Smooth muscle cell (in vitro differentiated cells): Measurements from ENCODE around the gene GSN. TPM values are rescaled to one million over a fixed set of nuclear protein-coding genes. Genes with fewer than 3 reads are reported as not detected.
A peak's percentile ranks its signal among the peaks of the same experiment; 100 is the strongest.

Experiments
- DNase-seq: peaks from one replicate; lab custom pipeline; 2025; ENCODE audit not compliant: unreplicated experiment; lab: John Stamatoyannopoulos, UW
- H2AFZ ChIP-seq: fragments of 200-600 bp; sonication (generic); 2 replicates; pipeline ENCODE4 v1.6.0; 2016; ENCODE audit warnings: antibody characterized with exemption, low read depth, mild to moderate bottlenecking
- H3F3A ChIP-seq: fragments of 200-600 bp; sonication (generic); 2 replicates; pipeline ENCODE4 v1.6.0; 2017; ENCODE audit warnings: antibody characterized with exemption, low read depth
- H3K27ac ChIP-seq: fragments of 200-600 bp; sonication (generic); 2 replicates; pipeline ENCODE4 v1.5.1; 2016; ENCODE audit warnings: low read depth, mild to moderate bottlenecking
- H3K27me3 ChIP-seq: fragments of 200-600 bp; sonication (generic); 2 replicates; pipeline ENCODE4 v1.6.1; 2016; ENCODE audit warnings: low read depth, mild to moderate bottlenecking
- H3K36me3 ChIP-seq: fragments of 200-600 bp; sonication (generic); 2 replicates; pipeline ENCODE4 v1.5.1; 2016; ENCODE audit warnings: low read depth
- H3K4me1 ChIP-seq: fragments of 200-600 bp; sonication (generic); 2 replicates; pipeline ENCODE4 v1.5.1; 2016; ENCODE audit warnings: low read depth
- H3K4me2 ChIP-seq: fragments of 200-600 bp; sonication (generic); 2 replicates; pipeline ENCODE4 v1.6.0; 2016; ENCODE audit warnings: mild to moderate bottlenecking
- H3K4me3 ChIP-seq: fragments of 200-600 bp; sonication (generic); 2 replicates; pipeline ENCODE4 v1.5.1; 2016; ENCODE audit warnings: mild to moderate bottlenecking
- H3K79me2 ChIP-seq: fragments of 200-600 bp; sonication (generic); 2 replicates; pipeline ENCODE4 v1.6.0; 2016; ENCODE audit warnings: low read depth, mild to moderate bottlenecking
- H3K9ac ChIP-seq: fragments of 200-600 bp; sonication (generic); 2 replicates; pipeline ENCODE4 v1.6.0; 2016; ENCODE audit warnings: low read depth
- H3K9me3 ChIP-seq: fragments of 200-600 bp; sonication (generic); replicated peaks from 2 replicates; pipeline ENCODE4 v1.5.1; 2016; ENCODE audit warnings: low read depth
- H4K20me1 ChIP-seq: fragments of 200-600 bp; sonication (generic); 2 replicates; pipeline ENCODE4 v1.6.0; 2016; ENCODE audit warnings: low read depth
- CTCF ChIP-seq: fragments of 200-600 bp; sonication (generic); IDR thresholded peaks from 2 replicates; pipeline ENCODE4 v1.5.1; 2017; ENCODE audit warnings: borderline replicate concordance, mild to moderate bottlenecking, antibody characterized with exemption; ENCODE audit not compliant: insufficient read depth, poor library complexity, severe bottlenecking
- WGBS: methylation state at CpG from one replicate; pipeline ENCODE4 v1.1.7; 2016; ENCODE audit warnings: low lambda C conversion rate; 5-methylcytosine and 5-hydroxymethylcytosine counted together
- polyA plus RNA-seq: library from polyadenylated mRNA; unstranded; fragments of >200 nt; fragmentation: Nextera tagmentation; extraction: Ambion mirVana; gene quantifications from 2 replicates; pipeline ENCODE4 v1.2.1, GENCODE V29; 2016
- total RNA-seq: library from RNA; depleted of rRNA; stranded (reverse); fragments of >200 nt; gene quantifications from 2 replicates; pipeline ENCODE4 v1.2.3, GENCODE V29; 2014

GSN gene
- total and polyA plus RNA-seq, 2 experiments from 2014 or later: 337 to 685 TPM

- H3K36me3 ChIP-seq: no peaks in the 10 kb centered on the region
- H3K9me3 ChIP-seq: no peaks in the 10 kb centered on the region
- peaks cover 62% of the 10 kb centered on the region for H3K79me2 ChIP-seq
- H3K9ac ChIP-seq: peak overlapping the region; percentile 90
- WGBS: 69% methylated on average over 8 of the region's 8 CpGs
- H3K4me1 ChIP-seq: peaks cover 59% of the 10 kb centered on the region
- H2AFZ ChIP-seq: no peak overlapping the region
- no peak for TF ChIP-seq CTCF
- H3K4me2 ChIP-seq: peak overlapping the region; percentile 86
- H3F3A ChIP-seq: peaks cover 67% of the 10 kb centered on the region
- DNase-seq: no peak
- H4K20me1 ChIP-seq: peaks cover 8% of the 10 kb centered on the region
- peak overlapping the region; percentile 73 for H3K4me3 ChIP-seq
- H3K27me3 ChIP-seq: no peaks in the 10 kb centered on the region
- peak overlapping the region; percentile 91 for H3K27ac ChIP-seq
These were observed 100.8 kb downstream of the GSN start for GRCh38 chr9:121368745-121369144.

- Histone ChIP-seq H3K4me1 (peaks cover 49% of the 10 kb centered on the region), H3K27ac (peak within 1 kb of the TSS; percentile 91), H3K27me3 (no peaks in the 10 kb centered on the region), H3K36me3 (no peaks in the 10 kb centered on the region), H3K9ac (peak within 1 kb of the TSS; percentile 90), H3K79me2 (peaks cover 52% of the 10 kb centered on the region), H3K9me3 (no peaks in the 10 kb centered on the region), H3K4me2 (peak within 1 kb of the TSS; percentile 86), H2AFZ (peak within 1 kb of the TSS; percentile 64), H4K20me1 (peaks cover 8% of the 10 kb centered on the region), H3F3A (peaks cover 61% of the 10 kb centered on the region), H3K4me3 (peak within 1 kb of the TSS; percentile 73)
- WGBS: 4% methylated on average over 33 of the region's 52 CpGs
- no peak for TF ChIP-seq CTCF
- DNase-seq: peak; percentile 82
These were observed 101.8 kb downstream of the GSN start, which contains the start of gene STOM for GRCh38 chr9:121369595-121370265. Gene STOM (minus strand): TSS chr9:121370250. CDS start chr9:121370187, 63 bp downstream.

GRCh38 chr9:121371495-121372061, 103.6 kb downstream of the GSN start:
- 67% methylated on average over 4 of the region's 4 CpGs for WGBS
- DNase-seq: no peak
- Histone ChIP-seq H3K79me2 (peaks cover 34% of the 10 kb centered on the region), H3K4me2 (no peak overlapping the region), H3K9me3 (no peaks in the 10 kb centered on the region), H3K4me3 (no peak overlapping the region), H3K4me1 (peaks cover 31% of the 10 kb centered on the region), H3K9ac (no peak overlapping the region), H3K27me3 (no peaks in the 10 kb centered on the region), H2AFZ (no peak overlapping the region), H3K27ac (peak overlapping the region; percentile 35), H3K36me3 (no peaks in the 10 kb centered on the region), H4K20me1 (peaks cover 8% of the 10 kb centered on the region), H3F3A (peaks cover 48% of the 10 kb centered on the region)
- no peak for TF ChIP-seq CTCF
